Frontal cortex (tissue), 4 donors: ENCODE measurements around the gene IVNS1ABP. TPM values are rescaled to one million over a fixed set of nuclear protein-coding genes. Genes with fewer than 3 reads are reported as not detected.
"Not testable (repeated sequence)": the region's sequence is repeated elsewhere in the genome, so short reads cannot be mapped to it uniquely, and the experiment has no call there.

Experiments
- DNase-seq, 2 donors: peaks; one replicate each; pipeline ENCODE4 v3.0.0; 2012; ENCODE audit warnings: low spot score in 2 of 2
- FAIRE-seq: peaks from 2 replicates; lab custom pipeline; 2012; peaks lifted over from hg19 to GRCh38; lab: Jason Lieb, UNC
- total RNA-seq: library from RNA; depleted of rRNA; stranded (reverse); fragments of >200 nt; gene quantifications from one replicate; pipeline ENCODE4 v1.2.3, GENCODE V29; 2014
- donor health status: control.
- donor health status: control.
- donor health status: control.

Gene IVNS1ABP
- total RNA-seq = 182 TPM

- no peak for FAIRE-seq
- DNase-seq = peak; percentile 92 to 93
These were observed at the start of gene IVNS1ABP for GRCh38 chr1:185317034-185317885. IVNS1ABP (minus strand) TSS chr1:185317243; CDS start chr1:185309493, 7,750 bp downstream.

- DNase-seq (no peak), FAIRE-seq (no peak)
These were observed 48.9 kb upstream of the IVNS1ABP start for GRCh38 chr1:185365951-185366350.

- not testable (repeated sequence) for DNase-seq, FAIRE-seq
These were observed 47.5 kb upstream of the IVNS1ABP start for GRCh38 chr1:185364528-185364927.

- DNase-seq (no peak), FAIRE-seq (no peak)
These were observed 46.2 kb upstream of the IVNS1ABP start for GRCh38 chr1:185363205-185363604.

- DNase-seq (no peak), FAIRE-seq (no peak)
These were observed 43.7 kb upstream of the IVNS1ABP start for GRCh38 chr1:185360714-185361113.

GRCh38 chr1:185358957-185359356, 41.9 kb upstream of the IVNS1ABP start:
- FAIRE-seq (no peak), DNase-seq (no peak)

- no peak for FAIRE-seq
- no peak for DNase-seq
These were observed 38.9 kb upstream of the IVNS1ABP start for GRCh38 chr1:185355947-185356346.

GRCh38 chr1:185353124-185353523, 36.1 kb upstream of the IVNS1ABP start:
- no peak for FAIRE-seq

GRCh38 chr1:185351734-185352466, 34.9 kb upstream of the IVNS1ABP start:
- DNase-seq (no peak), FAIRE-seq (no peak)

More at GRCh38 chr1:185353124-185353523, 36.1 kb upstream of the IVNS1ABP start:
- DNase-seq = no peak

- DNase-seq (no peak), FAIRE-seq (no peak)
These were observed 33.0 kb upstream of the IVNS1ABP start for GRCh38 chr1:185350027-185350442.

GRCh38 chr1:185349556-185349955, 32.5 kb upstream of the IVNS1ABP start:
- DNase-seq (no peak), FAIRE-seq (no peak)

- no peak for DNase-seq
- no peak for FAIRE-seq
These were observed 31.9 kb upstream of the IVNS1ABP start for GRCh38 chr1:185348985-185349384.

- DNase-seq (no peak), FAIRE-seq (no peak)
These were observed 31.3 kb upstream of the IVNS1ABP start for GRCh38 chr1:185348296-185348695.

GRCh38 chr1:185345913-185346720, 29.1 kb upstream of the IVNS1ABP start:
- no peak for FAIRE-seq
- no peak for DNase-seq

- DNase-seq (no peak), FAIRE-seq (no peak)
These were observed 26.3 kb upstream of the IVNS1ABP start for GRCh38 chr1:185343306-185343705.

GRCh38 chr1:185342672-185343259, 25.7 kb upstream of the IVNS1ABP start:
- DNase-seq (no peak), FAIRE-seq (no peak)

- DNase-seq = no peak
- FAIRE-seq = no peak
These were observed 25.0 kb upstream of the IVNS1ABP start for GRCh38 chr1:185342017-185342416.

- no peak for DNase-seq
- FAIRE-seq = no peak
These were observed 24.2 kb upstream of the IVNS1ABP start for GRCh38 chr1:185341196-185341781.
